IPS-20b (cell line): ENCODE measurements around the gene SOCS7.

Source experiments
- H3K27ac ChIP-seq: one replicate; pipeline ENCODE4 v1.5.1; 2013; ENCODE audit warnings: low read length
- H3K27me3 ChIP-seq: 2 replicates; pipeline ENCODE4 v1.6.1; 2013; ENCODE audit warnings: mild to moderate bottlenecking, low read length, inconsistent platforms; ENCODE audit not compliant: insufficient read depth
- H3K36me3 ChIP-seq: 2 replicates; pipeline ENCODE4 v1.6.1; 2013; ENCODE audit warnings: low read depth, mild to moderate bottlenecking, inconsistent platforms, low read length, moderate library complexity; ENCODE audit not compliant: insufficient read depth
- H3K4me1 ChIP-seq: 2 replicates; pipeline ENCODE4 v1.6.1; 2013; ENCODE audit warnings: mild to moderate bottlenecking, control low read depth, inconsistent platforms, low read length, moderate library complexity; ENCODE audit not compliant: insufficient read depth
- H3K4me3 ChIP-seq: 2 replicates; pipeline ENCODE4 v1.5.1; 2013; ENCODE audit warnings: mild to moderate bottlenecking, low read length, inconsistent platforms
- H3K9ac ChIP-seq: 2 replicates; pipeline ENCODE4 v1.6.1; 2013; ENCODE audit warnings: low read depth, mild to moderate bottlenecking, inconsistent platforms, low read length, moderate library complexity
- H3K9me3 ChIP-seq: 2 replicates; pipeline ENCODE4 v1.6.1; 2013; ENCODE audit warnings: mild to moderate bottlenecking, low read depth, low read length, inconsistent platforms; ENCODE audit not compliant: insufficient read depth

The SOCS7 gene

GRCh38 chr17:38451840-38452529 lies 100.3 kb downstream of the SOCS7 start:
- H3K4me1 ChIP-seq, result peaks cover 62% of the 10 kb centered on the region
- no peaks in the 10 kb centered on the region for H3K36me3 ChIP-seq
- H3K27me3 ChIP-seq, result peaks cover 18% of the 10 kb centered on the region
- H3K4me3 ChIP-seq, result peak overlapping the region; percentile 80
- H3K9ac ChIP-seq, result peak overlapping the region; percentile 96
- H3K9me3 ChIP-seq, result no peaks in the 10 kb centered on the region
- peak overlapping the region; percentile 97 for H3K27ac ChIP-seq

GRCh38 chr17:38452719-38453118 lies 101.1 kb downstream of the SOCS7 start:
- Histone ChIP-seq H3K27ac (peak overlapping the region; percentile 94), H3K27me3 (peaks cover 18% of the 10 kb centered on the region), H3K9ac (peak overlapping the region; percentile 96; the same call in 1 of the 2 replicates), H3K36me3 (0 out of 2 replicates have a peak, but pooled peaks cover 3% of the 10 kb centered on the region), H3K4me3 (peak overlapping the region; percentile 80), H3K9me3 (no peaks in the 10 kb centered on the region), H3K4me1 (peaks cover 62% of the 10 kb centered on the region)

- peaks cover 18% of the 10 kb centered on the region for H3K27me3 ChIP-seq
- H3K27ac ChIP-seq, result no peak overlapping the region
- peaks cover 16% of the 10 kb centered on the region; the same call in 1 of the 2 replicates for H3K36me3 ChIP-seq
- H3K4me1 ChIP-seq, result peaks cover 55% of the 10 kb centered on the region
- H3K9me3 ChIP-seq, result no peaks in the 10 kb centered on the region
- peak overlapping the region; percentile 71; the same call in 1 of the 2 replicates for H3K9ac ChIP-seq
- H3K4me3 ChIP-seq, result peak overlapping the region; percentile 69
These were observed 102.3 kb downstream of the SOCS7 start for GRCh38 chr17:38453951-38454421.

- Histone ChIP-seq H3K9me3 (no peaks in the 10 kb centered on the region), H3K27ac (no peak overlapping the region), H3K27me3 (peaks cover 18% of the 10 kb centered on the region), H3K4me3 (peak overlapping the region; percentile 69), H3K9ac (peak overlapping the region; percentile 71; the same call in 1 of the 2 replicates), H3K4me1 (peaks cover 53% of the 10 kb centered on the region), H3K36me3 (peaks cover 19% of the 10 kb centered on the region; the same call in 1 of the 2 replicates)
These were observed 102.9 kb downstream of the SOCS7 start for GRCh38 chr17:38454532-38454931.
